ENCODE results near the gene STK39.

DNA sequence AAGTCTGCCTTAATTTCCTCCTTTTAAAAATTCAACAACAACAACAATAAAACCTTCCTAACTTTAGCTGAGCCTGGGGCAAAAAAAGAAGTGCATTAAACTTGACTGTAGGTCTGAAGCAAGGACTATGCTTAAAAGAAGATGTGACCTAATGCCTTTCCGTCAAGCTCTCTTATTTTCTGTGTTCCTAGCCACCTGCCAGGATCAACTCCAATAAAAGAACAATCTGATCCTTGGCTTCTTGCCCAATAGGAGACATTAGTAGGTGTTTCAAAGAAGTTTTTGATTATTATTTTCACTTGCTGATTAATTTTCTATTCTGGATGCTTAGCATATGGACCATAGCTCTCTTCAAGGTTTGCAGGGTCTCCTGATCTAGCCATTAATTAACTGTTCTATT lies 237.5 kb downstream of the STK39 start:
- TF ChIP-seq, protein P1, sequence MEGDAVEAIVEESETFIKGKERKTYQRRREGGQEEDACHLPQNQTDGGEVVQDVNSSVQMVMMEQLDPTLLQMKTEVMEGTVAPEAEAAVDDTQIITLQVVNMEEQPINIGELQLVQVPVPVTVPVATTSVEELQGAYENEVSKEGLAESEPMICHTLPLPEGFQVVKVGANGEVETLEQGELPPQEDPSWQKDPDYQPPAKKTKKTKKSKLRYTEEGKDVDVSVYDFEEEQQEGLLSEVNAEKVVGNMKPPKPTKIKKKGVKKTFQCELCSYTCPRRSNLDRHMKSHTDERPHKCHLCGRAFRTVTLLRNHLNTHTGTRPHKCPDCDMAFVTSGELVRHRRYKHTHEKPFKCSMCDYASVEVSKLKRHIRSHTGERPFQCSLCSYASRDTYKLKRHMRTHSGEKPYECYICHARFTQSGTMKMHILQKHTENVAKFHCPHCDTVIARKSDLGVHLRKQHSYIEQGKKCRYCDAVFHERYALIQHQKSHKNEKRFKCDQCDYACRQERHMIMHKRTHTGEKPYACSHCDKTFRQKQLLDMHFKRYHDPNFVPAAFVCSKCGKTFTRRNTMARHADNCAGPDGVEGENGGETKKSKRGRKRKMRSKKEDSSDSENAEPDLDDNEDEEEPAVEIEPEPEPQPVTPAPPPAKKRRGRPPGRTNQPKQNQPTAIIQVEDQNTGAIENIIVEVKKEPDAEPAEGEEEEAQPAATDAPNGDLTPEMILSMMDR (conservative IDR thresholded peaks at IDR 0.05; ENCODE audit: low read depth, low read length), result no peak
- no peak for TF ChIP-seq EZH2 (IDR thresholded peaks at IDR 0.05; ENCODE audit: borderline replicate concordance, low read depth, low read length, poor library complexity, severe bottlenecking)

Data from A673 (cell line).